ENCODE data around the gene CEP68. TPM values are rescaled to one million over a fixed set of nuclear protein-coding genes. Genes with fewer than 3 reads are reported as not detected.

The CEP68 gene
- total RNA-seq, 1 donor from 2014 or later = 3.9 TPM

- FAIRE-seq (no peak), DNase-seq (ENCODE audit: low read depth) (no peak)
- no peaks in the 10 kb centered on the region for H3K27me3 ChIP-seq (ENCODE audit: control insufficient read depth, insufficient read depth, low read length)
- no peak overlapping the region for H3K4me3 ChIP-seq (ENCODE audit: low read depth, low read length)
- peaks cover 11% of the 10 kb centered on the region for H3K36me3 ChIP-seq (ENCODE audit: control insufficient read depth, insufficient read depth, low read length)
- TF ChIP-seq CTCF (IDR thresholded peaks at IDR 0.05; ENCODE audit: insufficient read depth, low read length, severe bottlenecking) = no peak
Observed at GRCh38 chr2:65022189-65022588, 34.0 kb upstream of the CEP68 start.

- Histone ChIP-seq H3K36me3 (ENCODE audit: control insufficient read depth, insufficient read depth, low read length) (peaks cover 6% of the 10 kb centered on the region), H3K27me3 (ENCODE audit: control insufficient read depth, insufficient read depth, low read length) (no peaks in the 10 kb centered on the region), H3K4me3 (ENCODE audit: low read depth, low read length) (no peak overlapping the region)
- no peak for DNase-seq (ENCODE audit: low read depth)
- TF ChIP-seq CTCF (IDR thresholded peaks at IDR 0.05; ENCODE audit: insufficient read depth, low read length, severe bottlenecking) = no peak
- FAIRE-seq = no peak
Observed at GRCh38 chr2:65023742-65024141, 32.5 kb upstream of the CEP68 start.

GRCh38 chr2:65024149-65024829, 31.9 kb upstream of the CEP68 start:
- Histone ChIP-seq H3K36me3 (ENCODE audit: control insufficient read depth, insufficient read depth, low read length) (peaks cover 3% of the 10 kb centered on the region), H3K27me3 (ENCODE audit: control insufficient read depth, insufficient read depth, low read length) (no peaks in the 10 kb centered on the region), H3K4me3 (ENCODE audit: low read depth, low read length) (no peak overlapping the region)
- DNase-seq (ENCODE audit: low read depth) = peak; percentile 82
- FAIRE-seq = no peak
- TF ChIP-seq CTCF (IDR thresholded peaks at IDR 0.05; ENCODE audit: insufficient read depth, low read length, severe bottlenecking) = no peak

GRCh38 chr2:65025453-65026123, 30.6 kb upstream of the CEP68 start:
- Histone ChIP-seq H3K4me3 (ENCODE audit: low read depth, low read length) (no peak overlapping the region), H3K36me3 (ENCODE audit: control insufficient read depth, insufficient read depth, low read length) (peaks cover 2% of the 10 kb centered on the region), H3K27me3 (ENCODE audit: control insufficient read depth, insufficient read depth, low read length) (peaks cover 3% of the 10 kb centered on the region)
- FAIRE-seq (no peak), DNase-seq (ENCODE audit: low read depth) (no peak)
- TF ChIP-seq CTCF (IDR thresholded peaks at IDR 0.05; ENCODE audit: insufficient read depth, low read length, severe bottlenecking) = no peak

- Histone ChIP-seq H3K36me3 (ENCODE audit: control insufficient read depth, insufficient read depth, low read length) (peaks cover under 1% of the 10 kb centered on the region), H3K4me3 (ENCODE audit: low read depth, low read length) (no peak overlapping the region), H3K27me3 (ENCODE audit: control insufficient read depth, insufficient read depth, low read length) (peaks cover 4% of the 10 kb centered on the region)
- no peak for DNase-seq (ENCODE audit: low read depth)
- no peak for FAIRE-seq
- TF ChIP-seq CTCF (IDR thresholded peaks at IDR 0.05; ENCODE audit: insufficient read depth, low read length, severe bottlenecking) = no peak
Observed at GRCh38 chr2:65026154-65026553, 30.1 kb upstream of the CEP68 start.
